Astrocyte (in vitro differentiated cells and primary cell): ENCODE measurements around the gene IFNGR2.

Experiments used
- EZH2 ChIP-seq: IDR thresholded peaks from 2 replicates; pipeline ENCODE4 v1.6.1; 2012; ENCODE audit warnings: mild to moderate bottlenecking, low read length, inconsistent platforms; ENCODE audit not compliant: insufficient read depth
- TF ChIP-seq, protein P1 (sequence below): IDR thresholded peaks from 2 replicates; pipeline ENCODE4 v1.5.1; 2011; ENCODE audit warnings: low read depth, mild to moderate bottlenecking, inconsistent platforms, low read length, moderate library complexity; ENCODE audit not compliant: insufficient read depth

DNA sequence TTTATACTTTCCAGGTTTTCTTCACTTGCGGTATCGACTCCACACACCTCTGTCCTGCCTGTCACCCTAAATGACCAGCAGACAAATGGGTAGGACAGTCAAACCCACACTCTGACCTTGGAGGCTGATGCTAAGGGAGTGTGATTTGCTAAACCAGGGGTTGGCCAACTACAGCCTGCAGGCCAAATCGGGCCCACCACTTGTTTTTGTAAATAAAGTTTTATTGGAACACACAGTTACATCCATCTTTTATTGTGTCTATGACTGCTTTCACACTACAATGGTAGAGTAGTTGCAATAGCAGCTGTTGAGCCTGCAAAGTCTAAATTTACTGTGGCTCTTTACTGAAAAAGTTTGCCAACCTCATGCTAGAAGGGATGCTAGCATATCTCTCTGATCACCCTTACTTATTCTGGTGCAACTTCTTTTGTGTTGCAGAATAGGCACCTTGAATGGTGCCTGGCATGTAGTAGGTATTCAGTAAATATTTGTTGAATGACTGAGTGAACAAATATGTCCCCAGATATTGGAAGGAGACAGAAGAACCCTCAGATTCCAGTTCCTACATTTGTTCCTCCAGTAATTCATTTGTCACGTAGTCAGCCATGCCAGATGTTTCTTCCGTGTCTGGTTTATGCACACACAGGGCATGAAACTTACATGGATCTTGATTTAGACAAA is 18.6 kb downstream of the IFNGR2 start:
- TF ChIP-seq, protein P1, sequence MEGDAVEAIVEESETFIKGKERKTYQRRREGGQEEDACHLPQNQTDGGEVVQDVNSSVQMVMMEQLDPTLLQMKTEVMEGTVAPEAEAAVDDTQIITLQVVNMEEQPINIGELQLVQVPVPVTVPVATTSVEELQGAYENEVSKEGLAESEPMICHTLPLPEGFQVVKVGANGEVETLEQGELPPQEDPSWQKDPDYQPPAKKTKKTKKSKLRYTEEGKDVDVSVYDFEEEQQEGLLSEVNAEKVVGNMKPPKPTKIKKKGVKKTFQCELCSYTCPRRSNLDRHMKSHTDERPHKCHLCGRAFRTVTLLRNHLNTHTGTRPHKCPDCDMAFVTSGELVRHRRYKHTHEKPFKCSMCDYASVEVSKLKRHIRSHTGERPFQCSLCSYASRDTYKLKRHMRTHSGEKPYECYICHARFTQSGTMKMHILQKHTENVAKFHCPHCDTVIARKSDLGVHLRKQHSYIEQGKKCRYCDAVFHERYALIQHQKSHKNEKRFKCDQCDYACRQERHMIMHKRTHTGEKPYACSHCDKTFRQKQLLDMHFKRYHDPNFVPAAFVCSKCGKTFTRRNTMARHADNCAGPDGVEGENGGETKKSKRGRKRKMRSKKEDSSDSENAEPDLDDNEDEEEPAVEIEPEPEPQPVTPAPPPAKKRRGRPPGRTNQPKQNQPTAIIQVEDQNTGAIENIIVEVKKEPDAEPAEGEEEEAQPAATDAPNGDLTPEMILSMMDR = no peak
- TF ChIP-seq EZH2 = no peak
